Measurements from ENCODE around the gene DLGAP1.

The DLGAP1 gene

GRCh38 chr18:3741333-3741732 lies 713.8 kb downstream of the DLGAP1 start:
- no peak for TF ChIP-seq CTCF (IDR thresholded peaks at IDR 0.05)
- no peak overlapping the region for H3K4me3 Mint-ChIP-seq
- DNase-seq = no peak
- no peak overlapping the region for H3K27ac Mint-ChIP-seq
- no peaks in the 10 kb centered on the region for H3K4me1 Mint-ChIP-seq
- H3K27me3 Mint-ChIP-seq (ENCODE audit: low read depth, poor library complexity) = peaks cover 6% of the 10 kb centered on the region
- H3K9me3 Mint-ChIP-seq = peaks cover 15% of the 10 kb centered on the region
- H3K36me3 Mint-ChIP-seq (ENCODE audit: low read depth) = peaks cover 10% of the 10 kb centered on the region

GRCh38 chr18:3728704-3729437 lies 726.2 kb downstream of the DLGAP1 start:
- peaks cover 8% of the 10 kb centered on the region for H3K36me3 Mint-ChIP-seq (ENCODE audit: low read depth)
- H3K27me3 Mint-ChIP-seq (ENCODE audit: low read depth, poor library complexity) = no peaks in the 10 kb centered on the region
- H3K27ac Mint-ChIP-seq = no peak overlapping the region
- TF ChIP-seq CTCF (IDR thresholded peaks at IDR 0.05) = no peak
- no peak for DNase-seq
- H3K4me1 Mint-ChIP-seq = peaks cover 7% of the 10 kb centered on the region
- H3K9me3 Mint-ChIP-seq = peaks cover 6% of the 10 kb centered on the region
- no peak overlapping the region for H3K4me3 Mint-ChIP-seq

- Mint-ChIP-seq H3K27me3 (ENCODE audit: low read depth, poor library complexity) (no peaks in the 10 kb centered on the region), H3K4me1 (peaks cover 22% of the 10 kb centered on the region), H3K4me3 (no peak overlapping the region), H3K36me3 (ENCODE audit: low read depth) (peaks cover 8% of the 10 kb centered on the region), H3K9me3 (peaks cover 6% of the 10 kb centered on the region), H3K27ac (no peak overlapping the region)
- DNase-seq = no peak
- no peak for TF ChIP-seq CTCF (IDR thresholded peaks at IDR 0.05)
These were observed 727.8 kb downstream of the DLGAP1 start for GRCh38 chr18:3727274-3727673.

- Mint-ChIP-seq H3K9me3 (peaks cover 6% of the 10 kb centered on the region), H3K4me1 (peaks cover 31% of the 10 kb centered on the region)
These were observed 728.7 kb downstream of the DLGAP1 start for GRCh38 chr18:3726238-3726951.

GRCh38 chr18:3725115-3725514 lies 730.0 kb downstream of the DLGAP1 start:
- H3K4me3 Mint-ChIP-seq = no peak overlapping the region
- H3K27me3 Mint-ChIP-seq (ENCODE audit: low read depth, poor library complexity) = no peaks in the 10 kb centered on the region
- H3K36me3 Mint-ChIP-seq (ENCODE audit: low read depth) = peaks cover 8% of the 10 kb centered on the region
- H3K9me3 Mint-ChIP-seq = peaks cover 6% of the 10 kb centered on the region
- no peak for TF ChIP-seq CTCF (IDR thresholded peaks at IDR 0.05)
- H3K4me1 Mint-ChIP-seq = peaks cover 39% of the 10 kb centered on the region
- no peak overlapping the region for H3K27ac Mint-ChIP-seq
- DNase-seq = no peak

More at GRCh38 chr18:3726238-3726951, 728.7 kb downstream of the DLGAP1 start:
- H3K27ac Mint-ChIP-seq = no peak overlapping the region
- no peak for DNase-seq
- TF ChIP-seq CTCF (IDR thresholded peaks at IDR 0.05) = no peak
- H3K4me3 Mint-ChIP-seq = no peak overlapping the region
- H3K36me3 Mint-ChIP-seq (ENCODE audit: low read depth) = peaks cover 8% of the 10 kb centered on the region
- no peaks in the 10 kb centered on the region for H3K27me3 Mint-ChIP-seq (ENCODE audit: low read depth, poor library complexity)

Data from nephron progenitor cell (in vitro differentiated cells).